ENCODE measurements around the gene ANAPC4. TPM values are rescaled to one million over a fixed set of nuclear protein-coding genes. Genes with fewer than 3 reads are reported as not detected.

Gene ANAPC4
- total and polyA plus RNA-seq, 2 donors (not counting 3 experiments of a cell fraction or from before 2014, with no cell fraction given) = 7.6 to 32.1 TPM

GRCh38 chr4:25378437-25378743 is 1.3 kb downstream of the ANAPC4 start:
- no peak for FAIRE-seq
- dilution Hi-C loops (cut with MboI; ENCODE audit: extremely low pct_ligation_motif_present, low sequenced_read_pairs) (no loop called here), intact Hi-C loops (cut with micrococcal nuclease) (no loop called here)
- no peak overlapping the region for H2AFZ ChIP-seq (ENCODE audit: low read depth, low read length)
- no peak overlapping the region for H3K4me3 ChIP-seq (replicated peaks in 1 of 3; ENCODE audit: insufficient read depth in 1 of 3, low read depth in 1 of 3, low read length in 3 of 3)
- H4K20me1 ChIP-seq (replicated peaks; ENCODE audit: control insufficient read depth, extremely low read depth, insufficient read depth, low read length) = no peaks in the 10 kb centered on the region
- H3K9me3 ChIP-seq (replicated peaks; ENCODE audit: control insufficient read depth, insufficient read depth, low read length) = no peaks in the 10 kb centered on the region
- peaks cover 0 to 3% of the 10 kb centered on the region in 2 experiments for H3K36me3 ChIP-seq (ENCODE audit: control insufficient read depth in 2 of 2, extremely low read depth in 1 of 2, insufficient read depth in 2 of 2, low read length in 2 of 2)
- H3K27ac ChIP-seq (ENCODE audit: insufficient read depth, low read depth, low read length) = no peak overlapping the region
- no peak overlapping the region for H3K9ac ChIP-seq (replicated peaks; ENCODE audit: extremely low read depth, insufficient read depth, low read length)
- CTCF ChIA-PET = interaction anchor here (0.8 to 2.5 kb wide), 5 partner anchors 10 to 390 kb away, joined by 3 to 12 read pairs (median 4); no protein-coding TSS in a partner anchor
- POLR2A ChIA-PET = no interaction called here
- H3K4me2 ChIP-seq (ENCODE audit: insufficient read depth, low read length) = peak overlapping the region; percentile 83
- TF ChIP-seq POLR2A (IDR thresholded peaks at IDR 0.05; ENCODE audit: low read depth, low read length) (no peak), FOS (IDR thresholded peaks at IDR 0.05; ENCODE audit: borderline replicate concordance, insufficient read depth, low read length) (no peak), JUN (IDR thresholded peaks at IDR 0.05; ENCODE audit: borderline replicate concordance, insufficient read depth, insufficient read length, low read depth) (no peak), CTCF (IDR thresholded peaks at IDR 0.05; ENCODE audit: extremely low read depth in 1 of 2, insufficient read depth in 1 of 2, low read depth in 1 of 2, low read length in 2 of 2) (no peak), EZH2 (IDR thresholded peaks at IDR 0.05; ENCODE audit: borderline replicate concordance, low read depth, low read length, severe bottlenecking) (no peak), MAX (IDR thresholded peaks at IDR 0.05; ENCODE audit: insufficient read depth, insufficient read length) (no peak), MYC (IDR thresholded peaks at IDR 0.05; ENCODE audit: low read depth, low read length) (no peak), POLR2AphosphoS5 (IDR thresholded peaks at IDR 0.05; ENCODE audit: insufficient read depth, low read depth, low read length) (no peak), GATA2 (IDR thresholded peaks at IDR 0.05; ENCODE audit: insufficient read depth, insufficient read length, low read depth, low read length) (no peak)
- no TSS peak for BruUV-seq (replicated peaks)
- H3K27me3 ChIP-seq (ENCODE audit: control insufficient read depth in 2 of 2, insufficient read depth in 2 of 2, low read length in 2 of 2) = no peaks in the 10 kb centered on the region
- H3K4me1 ChIP-seq (ENCODE audit: control insufficient read depth, extremely low read depth, insufficient read depth, low read length) = peaks cover 11% of the 10 kb centered on the region
- no peaks in the 10 kb centered on the region for H3K9me1 ChIP-seq (replicated peaks; ENCODE audit: control insufficient read depth, extremely low read depth, insufficient read depth, low read length)
- no peak for DNase-seq (ENCODE audit: low read depth, low spot score)
- peaks cover 21% of the 10 kb centered on the region for H3K79me2 ChIP-seq (ENCODE audit: control insufficient read depth, insufficient read depth, low read length)

All from endothelial cell of umbilical vein (primary cell).